Dermis microvascular lymphatic vessel endothelial cell (primary cell): ENCODE data around the gene NEDD4L. TPM values are rescaled to one million over a fixed set of nuclear protein-coding genes. Genes with fewer than 3 reads are reported as not detected.
"Not testable (repeated sequence)": the region's sequence is repeated elsewhere in the genome, so short reads cannot be mapped to it uniquely, and the experiment has no call there.

ENCODE experiments used
- DNase-seq, 2 donors: peaks; one replicate each; pipeline versions ENCODE4 v3.0.0 to v3.0.0-alpha.2; 2010; ENCODE audit warnings: low read depth in 2 of 2
- total RNA-seq: library from RNA; depleted of rRNA; stranded (reverse); fragments of >200 nt; gene quantifications from 2 replicates; pipeline ENCODE4 v1.2.1, GENCODE V29; 2014

The NEDD4L gene
- total RNA-seq, 1 donor from 2014 or later, result 9.2 TPM

GRCh38 chr18:58364876-58365528 is 321.0 kb downstream of the NEDD4L start:
- peak in 1 of 2 donors; percentile 9 for DNase-seq

- no peak for DNase-seq
These were observed 323.6 kb downstream of the NEDD4L start for GRCh38 chr18:58367425-58368140.

- DNase-seq, result no peak
These were observed 325.6 kb downstream of the NEDD4L start for GRCh38 chr18:58369616-58370015.

- no peak for DNase-seq
These were observed 326.1 kb downstream of the NEDD4L start for GRCh38 chr18:58370038-58370580.

- DNase-seq, result peak; percentile 48 to 52
These were observed 326.6 kb downstream of the NEDD4L start for GRCh38 chr18:58370612-58371011.

GRCh38 chr18:58373481-58373880 is 329.5 kb downstream of the NEDD4L start:
- DNase-seq, result no peak

GRCh38 chr18:58375051-58375450 is 331.0 kb downstream of the NEDD4L start:
- DNase-seq, result no peak

GRCh38 chr18:58378411-58379379 is 334.7 kb downstream of the NEDD4L start:
- DNase-seq, result no peak

- no peak for DNase-seq
These were observed 335.4 kb downstream of the NEDD4L start for GRCh38 chr18:58379443-58379842.

- not testable (repeated sequence) for DNase-seq
These were observed 336.1 kb downstream of the NEDD4L start for GRCh38 chr18:58380113-58380512.

GRCh38 chr18:58381676-58382411 is 337.8 kb downstream of the NEDD4L start:
- DNase-seq, result no peak

- DNase-seq, result no peak
These were observed 338.4 kb downstream of the NEDD4L start for GRCh38 chr18:58382446-58382845.

- DNase-seq, result no peak
These were observed 341.4 kb downstream of the NEDD4L start for GRCh38 chr18:58385472-58385871.

GRCh38 chr18:58386780-58387179 is 342.8 kb downstream of the NEDD4L start:
- DNase-seq, result no peak

GRCh38 chr18:58387716-58388115 is 343.7 kb downstream of the NEDD4L start:
- DNase-seq, result no peak

- DNase-seq, result no peak
These were observed 344.7 kb downstream of the NEDD4L start for GRCh38 chr18:58388736-58389135.

GRCh38 chr18:58389745-58390144 is 345.7 kb downstream of the NEDD4L start:
- no peak for DNase-seq

- DNase-seq, result no peak
These were observed 346.4 kb downstream of the NEDD4L start for GRCh38 chr18:58390399-58390798.

- DNase-seq, result no peak
These were observed 347.3 kb downstream of the NEDD4L start for GRCh38 chr18:58391231-58391825.

GRCh38 chr18:58391932-58392323 is 347.9 kb downstream of the NEDD4L start:
- DNase-seq, result no peak
